SU-DHL-6 (cell line): ENCODE results near the gene TRIP13.

Experiments used
- CTCF ChIP-seq: fragments of 200-600 bp; sonication (generic); IDR thresholded peaks from one replicate; pipeline ENCODE4 v1.5.1; 2017; ENCODE audit warnings: antibody characterized with exemption, mild to moderate bottlenecking, low read length, moderate library complexity; ENCODE audit not compliant: insufficient read depth, poor library complexity, severe bottlenecking
- EZH2phosphoT487 ChIP-seq: fragments of 200-600 bp; sonication (generic), shearing (Covaris generic); conservative IDR thresholded peaks from 2 replicates; pipeline ENCODE4 v1.6.1; 2018; ENCODE audit warnings: mild to moderate bottlenecking, antibody characterized with exemption, low read length, moderate library complexity, mixed read lengths

- no peak for TF ChIP-seq CTCF
- no peak for TF ChIP-seq EZH2phosphoT487
Observed at GRCh38 chr5:946720-947625, 54.3 kb downstream of the TRIP13 start.
